ENCODE results near the gene LRRC45.

Gene LRRC45

DNA sequence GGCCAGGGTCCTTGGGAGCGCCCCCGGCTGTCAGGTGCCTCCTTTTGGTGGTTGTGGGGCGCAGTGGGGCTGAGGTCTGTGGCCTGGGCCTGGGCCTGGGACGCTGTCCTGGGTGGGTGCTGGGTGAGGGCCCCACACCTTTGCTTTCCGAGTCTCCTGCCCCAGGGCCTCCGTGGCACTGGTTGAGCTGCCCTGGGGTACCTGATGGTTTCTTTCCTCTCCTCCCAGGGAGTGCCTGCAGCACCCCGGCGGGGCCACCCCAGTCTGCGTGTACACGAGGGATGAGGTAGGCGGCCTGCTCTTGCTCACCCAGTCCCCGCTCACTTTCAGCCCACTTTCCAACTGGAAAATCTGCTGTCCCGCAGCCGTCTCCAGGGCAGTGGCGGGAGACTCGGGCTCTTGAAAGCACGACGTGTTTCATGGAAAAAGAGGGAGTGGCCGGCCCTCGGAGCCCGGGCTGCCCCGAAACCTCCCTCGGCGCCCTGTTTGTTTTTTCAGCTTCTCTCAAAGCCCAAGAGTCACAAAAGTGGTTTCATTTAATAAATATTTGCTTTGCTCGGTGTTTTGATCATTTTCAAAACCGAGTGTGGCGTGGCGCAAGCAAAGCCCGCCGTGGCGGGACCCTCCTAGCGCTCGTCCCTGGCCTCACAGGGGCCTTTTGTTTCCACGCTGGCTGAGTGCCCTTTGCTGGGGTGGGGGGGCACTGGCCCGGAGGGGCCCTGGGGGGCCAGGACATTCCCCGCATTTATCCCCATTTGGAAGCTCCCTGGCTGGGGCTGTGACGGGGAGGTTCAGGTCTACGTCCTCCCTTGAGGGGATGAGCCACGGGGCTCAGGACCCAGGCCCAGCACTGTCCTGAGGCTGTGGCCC is 28.3 kb upstream of the LRRC45 start:
- DNase-seq: no peak

- no peak for DNase-seq
Measured at GRCh38 chr17:81995463-81996231, 27.5 kb upstream of the LRRC45 start.

DNA sequence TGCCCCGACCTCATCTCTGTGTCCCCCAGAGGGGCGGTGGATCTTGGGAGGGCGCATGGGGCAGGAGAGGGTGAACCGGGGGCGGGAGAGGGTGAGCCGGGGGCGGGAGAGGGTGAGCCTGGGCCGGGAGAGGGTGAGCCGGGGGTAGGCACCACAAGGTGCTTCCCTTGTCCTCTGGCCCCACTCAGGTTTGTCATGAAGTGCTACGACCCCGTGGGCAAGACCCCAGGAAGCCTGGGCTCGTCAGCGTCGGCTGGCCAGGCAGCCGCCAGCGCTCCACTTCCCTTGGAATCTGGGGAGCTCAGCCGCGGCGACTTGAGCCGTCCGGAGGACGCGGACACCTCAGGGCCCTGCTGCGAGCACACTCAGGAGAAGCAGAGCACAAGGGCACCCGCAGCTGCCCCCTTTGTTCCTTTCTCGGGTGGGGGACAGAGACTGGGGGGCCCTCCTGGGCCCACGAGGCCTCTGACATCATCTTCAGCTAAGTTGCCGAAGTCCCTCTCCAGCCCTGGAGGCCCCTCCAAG is 26.8 kb upstream of the LRRC45 start:
- DNase-seq: no peak

DNA sequence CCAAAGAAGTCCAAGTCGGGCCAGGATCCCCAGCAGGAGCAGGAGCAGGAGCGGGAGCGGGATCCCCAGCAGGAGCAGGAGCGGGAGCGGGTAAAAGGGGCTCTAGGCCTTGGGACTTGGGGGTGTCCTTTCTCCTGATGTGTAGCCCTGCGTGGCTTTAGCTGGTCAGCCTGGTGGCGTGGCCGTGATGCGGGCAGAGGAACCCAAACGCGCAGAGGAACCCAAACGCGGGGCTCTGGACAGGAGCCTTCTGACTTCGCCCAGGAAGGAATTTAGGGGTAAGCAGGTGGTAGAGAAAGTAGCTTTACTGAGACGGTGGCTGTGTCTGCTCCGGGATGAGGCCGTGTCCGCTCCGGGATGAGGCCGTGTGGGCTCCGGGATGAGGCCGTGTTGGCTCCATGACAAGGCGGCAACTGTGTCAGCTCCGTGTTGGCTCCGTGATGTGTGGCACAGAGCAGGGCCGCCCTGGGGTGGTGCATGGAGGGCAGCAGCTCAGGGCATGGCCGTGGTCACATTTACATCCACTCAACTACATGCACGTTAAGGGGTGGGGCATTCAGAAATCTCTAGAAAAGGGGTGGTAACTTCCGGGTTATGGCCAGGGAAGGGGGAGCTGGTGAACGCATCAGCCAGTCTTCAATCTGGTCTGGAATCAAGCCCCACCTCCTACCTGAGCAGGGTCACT is 26.2 kb upstream of the LRRC45 start:
- DNase-seq: no peak

GRCh38 chr17:81998212-81998611 is 24.9 kb upstream of the LRRC45 start:
- DNase-seq: no peak

- no peak for DNase-seq
Measured at GRCh38 chr17:81998691-81999438, 24.2 kb upstream of the LRRC45 start.

DNA sequence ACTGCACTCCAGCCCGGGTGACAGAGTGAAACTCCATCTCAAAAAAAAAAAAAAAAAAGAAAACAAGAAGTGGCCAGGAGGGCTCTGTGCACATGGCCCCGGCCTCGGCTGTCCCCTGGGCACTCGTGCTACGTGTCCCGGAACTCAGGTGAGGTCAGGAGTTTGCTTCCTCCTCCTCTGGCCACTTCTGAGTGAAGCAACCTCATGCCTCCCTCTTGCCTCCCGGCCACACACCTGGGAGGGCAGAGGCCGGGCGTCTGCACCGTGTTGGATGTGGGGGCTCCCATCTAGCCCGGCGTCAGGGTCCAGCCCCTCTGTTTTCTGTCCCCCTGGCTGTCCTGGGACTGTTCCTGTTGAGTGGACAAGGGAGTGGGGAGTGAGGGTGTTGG is 23.5 kb upstream of the LRRC45 start:
- no peak for DNase-seq

DNA sequence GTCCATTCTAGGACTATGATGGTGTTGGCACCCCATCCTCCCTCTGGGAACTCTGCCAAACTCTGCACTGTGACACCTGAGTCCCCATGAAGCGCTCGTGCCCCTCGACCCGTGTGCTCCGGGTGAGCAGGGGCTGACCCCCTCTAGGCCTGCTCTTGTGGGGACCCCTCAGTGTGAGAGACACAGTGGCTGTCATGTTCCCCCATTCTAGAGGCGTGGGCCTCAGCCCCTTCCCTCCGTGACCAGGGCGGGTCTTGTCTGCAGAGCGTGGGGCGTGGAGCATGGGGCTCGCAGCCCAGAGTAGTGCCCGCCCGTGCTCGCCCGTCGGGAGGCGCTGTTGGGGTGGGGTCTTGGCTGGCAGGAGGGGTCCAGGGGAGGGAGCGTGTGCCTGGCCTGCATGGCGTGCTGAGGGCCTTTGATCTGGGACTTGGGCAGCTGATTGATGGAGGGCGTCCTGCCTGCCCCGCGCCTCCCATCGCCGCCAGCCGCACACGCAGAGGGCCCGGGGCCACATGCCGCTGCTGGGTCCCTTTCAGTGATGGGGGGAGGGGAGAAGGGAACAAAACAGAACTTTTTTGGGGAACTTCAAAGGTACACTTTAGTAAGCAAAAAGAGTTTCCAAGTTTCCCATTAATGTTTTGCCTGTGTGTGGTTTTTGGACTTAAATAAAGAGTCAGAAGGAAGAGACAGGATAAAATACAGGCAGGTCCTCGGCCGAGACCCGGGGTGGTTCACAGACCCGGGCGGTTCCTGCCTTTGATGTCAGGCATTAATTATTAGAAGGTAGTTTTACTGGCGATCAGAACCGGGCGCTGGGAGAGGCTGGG is 22.9 kb upstream of the LRRC45 start:
- no peak for DNase-seq

GRCh38 chr17:82000803-82001570 is 22.1 kb upstream of the LRRC45 start:
- DNase-seq: no peak

- no peak for DNase-seq
Measured at GRCh38 chr17:82001571-82002056, 21.5 kb upstream of the LRRC45 start.

DNA sequence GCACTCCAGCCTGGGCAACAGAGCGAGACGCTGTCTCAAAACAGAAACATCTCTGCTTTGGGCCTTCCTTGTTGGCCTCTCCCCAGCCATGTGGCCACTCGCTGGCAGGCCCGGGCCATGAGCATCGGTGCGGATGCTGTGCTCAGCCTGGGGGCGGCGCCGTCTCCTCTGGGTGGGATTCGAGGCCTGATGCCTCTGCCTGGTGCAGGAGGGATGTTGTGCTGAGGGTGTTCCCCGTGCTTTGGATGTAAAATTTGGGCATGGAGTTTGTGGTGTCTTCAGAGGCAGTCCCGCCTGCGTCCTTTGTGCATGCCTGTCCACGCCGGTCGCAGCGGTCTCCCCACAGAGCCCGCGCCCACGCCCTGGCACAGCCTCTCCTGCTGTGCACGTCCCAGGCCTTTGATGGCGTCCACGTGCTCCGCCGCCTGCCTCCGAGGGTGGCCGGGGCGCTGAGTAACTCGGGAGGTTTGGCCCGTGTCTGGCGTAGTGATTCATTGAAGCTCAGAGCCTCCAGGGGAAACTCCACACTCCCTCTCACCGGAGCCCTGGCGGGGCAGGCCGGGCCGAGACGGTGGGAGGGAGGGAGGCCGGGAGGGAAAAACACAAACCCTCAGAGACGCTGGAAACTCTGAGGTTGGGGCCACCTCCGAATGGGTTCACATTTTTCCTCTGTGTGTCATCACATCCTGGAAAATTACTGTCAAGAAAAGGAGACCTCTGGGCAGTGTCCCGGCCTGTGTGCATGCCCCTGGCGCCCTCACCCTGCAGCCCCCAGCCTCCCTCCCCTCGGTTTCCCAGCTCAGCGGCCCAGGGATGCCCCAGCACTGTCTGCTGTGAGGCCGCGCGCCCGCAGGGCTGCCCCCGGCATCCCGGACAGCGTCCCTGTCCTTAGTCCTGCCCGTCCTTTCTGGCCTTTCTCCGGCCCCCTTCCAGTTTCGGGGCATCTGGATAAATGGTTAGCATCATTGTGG is 19.4 kb upstream of the LRRC45 start:
- DNase-seq: no peak

- DNase-seq: no peak
Measured at GRCh38 chr17:82004517-82005455, 18.3 kb upstream of the LRRC45 start.

DNA sequence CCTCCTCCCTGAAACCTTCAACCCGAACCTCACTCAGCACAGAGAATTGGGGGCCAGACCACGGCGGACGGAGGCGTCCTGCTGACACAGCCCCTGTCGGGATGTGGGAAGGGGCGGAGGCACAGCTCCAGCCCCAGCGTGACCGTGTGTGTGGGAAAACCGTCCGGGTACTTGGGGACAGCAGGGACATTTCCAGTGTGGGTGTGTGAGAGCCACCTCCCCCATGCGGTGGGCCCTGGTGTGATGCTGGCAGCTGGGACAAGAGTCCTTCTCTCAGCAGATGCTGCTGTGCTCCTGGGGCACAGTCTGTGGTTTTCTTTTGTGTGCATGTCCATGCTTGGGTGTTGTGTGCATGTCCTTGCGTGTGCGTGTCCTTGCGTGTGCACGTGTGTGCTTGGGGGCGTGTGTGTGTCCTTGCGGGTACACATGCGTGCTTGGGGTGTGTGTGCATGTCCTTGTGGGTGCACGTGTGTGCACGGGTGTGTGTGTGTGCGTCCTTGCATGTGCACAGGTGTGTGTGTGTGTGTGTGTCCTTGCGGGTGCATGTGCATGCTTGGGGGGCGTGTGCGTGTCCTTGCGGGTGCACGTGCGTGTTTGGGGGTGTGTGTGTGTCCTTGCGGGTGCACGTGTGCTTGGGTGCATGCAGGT is 17.3 kb upstream of the LRRC45 start:
- DNase-seq: no peak

GRCh38 chr17:82006468-82007227 is 16.5 kb upstream of the LRRC45 start:
- no peak for DNase-seq

GRCh38 chr17:82007228-82007494 is 15.9 kb upstream of the LRRC45 start:
- DNase-seq: no peak

DNA sequence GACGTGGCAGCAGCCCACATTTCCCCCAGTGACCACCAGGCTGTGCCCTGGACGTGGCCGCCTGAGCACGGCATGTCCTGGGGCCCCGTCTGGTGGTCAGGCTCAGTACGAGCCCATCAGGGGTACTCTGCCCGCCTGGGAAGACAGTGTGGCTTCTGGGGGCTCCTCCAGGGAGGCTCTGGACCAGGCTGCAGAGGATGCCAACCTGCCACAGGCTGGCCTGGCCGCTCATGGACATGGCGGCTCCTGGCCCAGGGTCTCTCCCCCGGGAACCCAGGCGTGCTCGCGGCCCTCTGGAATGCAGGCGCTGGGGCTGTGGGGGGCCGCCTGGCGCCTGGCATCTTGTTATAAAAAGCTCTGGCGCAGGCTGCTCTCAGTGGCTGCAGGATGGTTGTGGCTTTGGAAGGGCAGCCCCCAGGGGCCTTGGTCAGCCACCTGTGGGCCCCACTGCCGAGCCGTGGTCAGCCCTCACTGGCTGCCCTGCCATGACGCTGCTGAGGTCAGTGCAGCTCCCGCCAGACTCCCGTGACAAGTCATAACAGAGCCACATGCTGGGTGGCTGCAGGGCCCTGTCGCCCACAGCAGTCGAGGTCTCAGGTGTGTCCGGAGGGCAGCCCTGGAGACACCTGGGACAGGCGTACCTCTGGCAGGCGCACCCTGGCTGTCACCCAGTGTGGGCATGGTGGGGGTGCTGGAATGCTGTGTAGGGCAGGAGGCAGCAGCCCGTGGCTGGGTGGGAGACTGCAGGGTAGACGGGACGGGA is 15.4 kb upstream of the LRRC45 start:
- no peak for DNase-seq
